AG04450 (cell line): ENCODE results near the gene PCF11. TPM values are rescaled to one million over a fixed set of nuclear protein-coding genes. Genes with fewer than 3 reads are reported as not detected.

Experiments used
- CTCF ChIA-PET: fragments of 300-600, 350-600 bp; formaldehyde crosslinking; extraction: SDS; loops from one replicate; lab custom pipeline; 2022; ENCODE audit warnings: antibody characterized with exemption, inconsistent platforms; lab: Charles Lee
- POLR2A ChIA-PET: fragments of 350-600 bp; formaldehyde crosslinking; extraction: SDS; loops from one replicate; lab custom pipeline; 2021; ENCODE audit warnings: antibody characterized with exemption, inconsistent platforms; lab: Yijun Ruan, JAX
- DNase-seq: peaks from one replicate; pipeline ENCODE4 v3.0.0-alpha.2; 2011; ENCODE audit warnings: low read depth, low spot score
- H3K27ac ChIP-seq: one replicate; pipeline ENCODE4 v1.5.1; 2012; ENCODE audit warnings: low read depth, low read length, control low read depth
- H3K27me3 ChIP-seq: one replicate; pipeline ENCODE4 v1.6.0; 2012; ENCODE audit warnings: low read length; ENCODE audit not compliant: control insufficient read depth, insufficient read depth
- H3K4me3 ChIP-seq: 2 replicates; pipeline ENCODE4 v1.5.1; 2011; ENCODE audit warnings: mild to moderate bottlenecking, low read depth, low read length, control low read depth
- H3K9me3 ChIP-seq: 2 replicates; pipeline ENCODE4 v1.5.1; 2012; ENCODE audit warnings: low read length; ENCODE audit not compliant: control insufficient read depth, insufficient read depth
- CTCF ChIP-seq: IDR thresholded peaks from 2 replicates; pipeline ENCODE4 v1.5.1; 2011; ENCODE audit warnings: low read depth, low read length, control low read depth, inconsistent platforms
- polyA plus RNA-seq: library from polyadenylated mRNA; depleted of rRNA; stranded (reverse); fragments of >200 nt; gene quantifications from 2 replicates; pipeline ENCODE4 v1.2.3, GENCODE V29; 2011

PCF11 gene
- polyA plus RNA-seq, 1 experiment: 32.7 TPM

- no peak for DNase-seq
- no peaks in the 10 kb centered on the region for H3K9me3 ChIP-seq
- TF ChIP-seq CTCF: no peak
- ChIA-PET POLR2A (no interaction called here), CTCF (no interaction called here)
- H3K27me3 ChIP-seq: no peaks in the 10 kb centered on the region
- H3K4me3 ChIP-seq: no peak overlapping the region
- H3K27ac ChIP-seq: no peak overlapping the region
Measured at GRCh38 chr11:83139310-83139709, 17.6 kb upstream of the PCF11 start.

GRCh38 chr11:83140691-83141455, 16.1 kb upstream of the PCF11 start:
- Histone ChIP-seq H3K27ac (no peak overlapping the region), H3K9me3 (no peaks in the 10 kb centered on the region), H3K27me3 (no peaks in the 10 kb centered on the region), H3K4me3 (no peak overlapping the region)
- DNase-seq: no peak
- no peak for TF ChIP-seq CTCF
- ChIA-PET CTCF (no interaction called here), POLR2A (no interaction called here)

GRCh38 chr11:83147895-83148294, 9.0 kb upstream of the PCF11 start:
- H3K9me3 ChIP-seq: no peaks in the 10 kb centered on the region
- no peak for TF ChIP-seq CTCF
- H3K27me3 ChIP-seq: no peaks in the 10 kb centered on the region
- DNase-seq: no peak
- H3K4me3 ChIP-seq: no peak overlapping the region
- H3K27ac ChIP-seq: no peak overlapping the region
- ChIA-PET CTCF (interaction anchor here (1.5 to 1.7 kb wide), 2 partner anchors 102 to 672 kb away, joined by 3 to 5 read pairs; no protein-coding TSS in a partner anchor), POLR2A (interaction anchor here (0.8 kb wide), 1 partner anchor 9 kb away, joined by 3 read pairs; the partner anchor contains the start of gene PCF11)

GRCh38 chr11:83150450-83150849, 6.5 kb upstream of the PCF11 start:
- H3K9me3 ChIP-seq: no peaks in the 10 kb centered on the region
- POLR2A ChIA-PET: no interaction called here
- DNase-seq: no peak
- H3K4me3 ChIP-seq: no peak overlapping the region
- H3K27me3 ChIP-seq: no peaks in the 10 kb centered on the region
- CTCF ChIA-PET: interaction anchor here (0.6 to 1.0 kb wide), 2 partner anchors 21 to 105 kb away, joined by 3 to 4 read pairs; no protein-coding TSS in a partner anchor
- H3K27ac ChIP-seq: no peak overlapping the region
- TF ChIP-seq CTCF: no peak

- CTCF ChIA-PET: no interaction called here
- Histone ChIP-seq H3K27ac (no peak overlapping the region), H3K9me3 (no peaks in the 10 kb centered on the region), H3K4me3 (no peak overlapping the region), H3K27me3 (no peaks in the 10 kb centered on the region)
- DNase-seq: no peak
- no peak for TF ChIP-seq CTCF
- POLR2A ChIA-PET: no interaction called here
Measured at GRCh38 chr11:83151274-83151977, 5.5 kb upstream of the PCF11 start.
